WERI-Rb-1 (cell line): ENCODE measurements around the gene ITPR2.

Experiments
- DNase-seq: peaks from one replicate; pipeline ENCODE4 v3.0.0-alpha.2; 2020
- H3K27ac ChIP-seq: fragments of 250-450 bp; sonication (Bioruptor Pico); 2 replicates; pipeline ENCODE4 v1.5.1; 2020; ENCODE audit warnings: mild to moderate bottlenecking, moderate library complexity
- H3K27me3 ChIP-seq: fragments of 250-450 bp; sonication (Bioruptor Pico); 2 replicates; pipeline ENCODE4 v1.5.1; 2021; ENCODE audit warnings: mild to moderate bottlenecking, low read depth, moderate library complexity; ENCODE audit not compliant: insufficient read depth, severe bottlenecking
- H3K36me3 ChIP-seq: fragments of 250-450 bp; sonication (Bioruptor Pico); 2 replicates; pipeline ENCODE4 v1.5.1; 2020; ENCODE audit warnings: mild to moderate bottlenecking, moderate library complexity
- H3K4me3 ChIP-seq: 2 replicates; pipeline ENCODE4 v1.5.1; 2011; ENCODE audit warnings: low read depth, mild to moderate bottlenecking, control low read depth, low read length
- H3K9me3 ChIP-seq: fragments of 250-450 bp; sonication (Bioruptor Pico); 2 replicates; pipeline ENCODE4 v1.5.1; 2021; ENCODE audit warnings: mild to moderate bottlenecking, moderate library complexity; ENCODE audit not compliant: severe bottlenecking
- TF ChIP-seq, protein P1 (sequence below): IDR thresholded peaks from 2 replicates; pipeline ENCODE4 v1.5.1; 2011; ENCODE audit warnings: low read depth, mild to moderate bottlenecking, control low read depth, inconsistent platforms, low read length

Gene ITPR2

GRCh38 chr12:26537126-26537525 lies 295.9 kb downstream of the ITPR2 start:
- TF ChIP-seq, protein P1, sequence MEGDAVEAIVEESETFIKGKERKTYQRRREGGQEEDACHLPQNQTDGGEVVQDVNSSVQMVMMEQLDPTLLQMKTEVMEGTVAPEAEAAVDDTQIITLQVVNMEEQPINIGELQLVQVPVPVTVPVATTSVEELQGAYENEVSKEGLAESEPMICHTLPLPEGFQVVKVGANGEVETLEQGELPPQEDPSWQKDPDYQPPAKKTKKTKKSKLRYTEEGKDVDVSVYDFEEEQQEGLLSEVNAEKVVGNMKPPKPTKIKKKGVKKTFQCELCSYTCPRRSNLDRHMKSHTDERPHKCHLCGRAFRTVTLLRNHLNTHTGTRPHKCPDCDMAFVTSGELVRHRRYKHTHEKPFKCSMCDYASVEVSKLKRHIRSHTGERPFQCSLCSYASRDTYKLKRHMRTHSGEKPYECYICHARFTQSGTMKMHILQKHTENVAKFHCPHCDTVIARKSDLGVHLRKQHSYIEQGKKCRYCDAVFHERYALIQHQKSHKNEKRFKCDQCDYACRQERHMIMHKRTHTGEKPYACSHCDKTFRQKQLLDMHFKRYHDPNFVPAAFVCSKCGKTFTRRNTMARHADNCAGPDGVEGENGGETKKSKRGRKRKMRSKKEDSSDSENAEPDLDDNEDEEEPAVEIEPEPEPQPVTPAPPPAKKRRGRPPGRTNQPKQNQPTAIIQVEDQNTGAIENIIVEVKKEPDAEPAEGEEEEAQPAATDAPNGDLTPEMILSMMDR: no peak
- H3K4me3 ChIP-seq: no peak overlapping the region

DNA sequence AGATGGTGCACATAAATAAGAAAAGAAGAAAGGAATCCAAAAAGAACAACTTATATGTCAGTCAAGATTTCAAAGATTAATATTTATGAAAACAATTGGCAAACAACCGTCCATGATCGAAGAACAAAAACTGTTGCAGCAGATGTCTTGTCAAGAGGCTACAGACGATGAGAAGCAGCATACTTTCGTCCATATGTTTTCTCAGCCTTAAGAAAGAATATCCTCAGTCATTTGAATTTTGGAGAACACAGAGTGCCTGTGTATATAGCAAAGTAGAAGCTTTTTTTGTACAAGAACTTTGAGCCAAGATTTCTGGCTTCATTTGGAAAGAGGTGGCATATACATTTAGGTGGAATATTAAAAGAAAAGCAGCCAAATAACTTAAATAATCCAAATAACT lies 297.2 kb downstream of the ITPR2 start:
- H3K27me3 ChIP-seq: no peaks in the 10 kb centered on the region
- no peak for DNase-seq
- no peak overlapping the region for H3K4me3 ChIP-seq

More at GRCh38 chr12:26537126-26537525, 295.9 kb downstream of the ITPR2 start:
- no peak for DNase-seq
- no peak overlapping the region for H3K27ac ChIP-seq
- H3K36me3 ChIP-seq: no peaks in the 10 kb centered on the region
- no peaks in the 10 kb centered on the region for H3K9me3 ChIP-seq
- no peaks in the 10 kb centered on the region for H3K27me3 ChIP-seq

DNA sequence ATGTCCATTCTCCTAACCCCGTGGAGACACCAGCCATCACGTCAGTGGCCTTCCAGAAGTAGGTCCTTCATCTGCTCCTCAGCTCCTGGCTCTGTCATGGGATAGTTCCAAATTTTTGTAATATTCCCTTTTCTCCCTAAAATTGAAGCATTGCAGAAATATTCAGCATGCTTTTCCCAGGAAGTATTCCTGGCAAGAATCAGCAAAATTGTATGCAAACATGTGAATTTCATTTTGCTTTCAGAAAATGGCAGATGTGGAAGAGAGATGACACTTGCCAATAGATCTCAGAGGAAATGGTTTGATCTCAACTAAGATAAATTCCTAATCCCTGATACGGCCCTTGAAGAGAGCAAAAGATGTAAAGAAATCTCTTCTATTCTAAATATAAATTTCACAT lies 298.9 kb downstream of the ITPR2 start:
- H3K27ac ChIP-seq: no peak overlapping the region
- H3K36me3 ChIP-seq: no peaks in the 10 kb centered on the region
- TF ChIP-seq, protein P1: no peak
- no peaks in the 10 kb centered on the region for H3K9me3 ChIP-seq
- DNase-seq: no peak
- H3K27me3 ChIP-seq: no peaks in the 10 kb centered on the region
- no peak overlapping the region for H3K4me3 ChIP-seq

More for the DNA sequence above, 297.2 kb downstream of the ITPR2 start:
- TF ChIP-seq, protein P1: no peak
- H3K9me3 ChIP-seq: no peaks in the 10 kb centered on the region
- H3K27ac ChIP-seq: no peak overlapping the region
- no peaks in the 10 kb centered on the region for H3K36me3 ChIP-seq

GRCh38 chr12:26533211-26533610 lies 299.8 kb downstream of the ITPR2 start:
- TF ChIP-seq, protein P1: no peak
- H3K27ac ChIP-seq: no peak overlapping the region
- no peaks in the 10 kb centered on the region for H3K36me3 ChIP-seq
- DNase-seq: no peak
- H3K4me3 ChIP-seq: no peak overlapping the region
- no peaks in the 10 kb centered on the region for H3K9me3 ChIP-seq
- no peaks in the 10 kb centered on the region for H3K27me3 ChIP-seq

DNA sequence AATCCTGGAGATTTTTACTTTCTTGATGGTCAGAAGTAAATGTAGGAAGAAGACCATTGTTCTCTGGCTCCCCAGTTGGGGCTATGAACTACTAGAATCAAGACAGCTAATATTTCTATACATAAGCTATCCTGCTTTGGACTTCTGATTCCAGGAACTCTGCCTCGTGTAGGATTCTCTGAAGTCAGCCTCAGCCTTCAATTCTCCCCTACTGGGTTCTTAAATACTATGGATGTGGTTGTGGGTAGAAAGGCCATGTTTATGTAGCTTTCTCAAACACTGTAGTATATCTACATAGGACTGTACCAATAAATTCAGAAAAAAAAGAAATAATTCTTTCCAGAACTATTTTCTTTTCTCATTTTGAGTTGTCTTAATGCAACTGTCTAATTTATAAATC lies 302.5 kb downstream of the ITPR2 start:
- Histone ChIP-seq H3K27me3 (no peaks in the 10 kb centered on the region), H3K27ac (no peak overlapping the region), H3K36me3 (no peaks in the 10 kb centered on the region), H3K9me3 (no peaks in the 10 kb centered on the region), H3K4me3 (no peak overlapping the region)
- TF ChIP-seq, protein P1: no peak
- DNase-seq: no peak

- Histone ChIP-seq H3K9me3 (peaks cover 3% of the 10 kb centered on the region), H3K36me3 (no peaks in the 10 kb centered on the region), H3K4me3 (no peak overlapping the region), H3K27me3 (no peaks in the 10 kb centered on the region), H3K27ac (no peak overlapping the region)
- TF ChIP-seq, protein P1: no peak
- no peak for DNase-seq
Observed at GRCh38 chr12:26528943-26529342, 304.1 kb downstream of the ITPR2 start.
